Calu3 (cell line): ENCODE measurements around the gene LRBA. TPM values are rescaled to one million over a fixed set of nuclear protein-coding genes. Genes with fewer than 3 reads are reported as not detected.
A peak's percentile ranks its signal among the peaks of the same experiment; 100 is the strongest.
"Not testable (repeated sequence)": the region's sequence is repeated elsewhere in the genome, so short reads cannot be mapped to it uniquely, and the experiment has no call there.

Experiments
- BruUV-seq: library from RNA; stranded (reverse); fragments of 400-500 nt; replicated peaks from 2 replicates; lab custom pipeline; 2021; lab: Mats Ljungman, UMichigan
- CTCF ChIA-PET: fragments of 300-600 bp; sonication (Branson Sonifier 250); formaldehyde crosslinking; loops from one replicate; lab custom pipeline; 2022; ENCODE audit warnings: antibody characterized with exemption; lab: Charles Lee
- DNase-seq: peaks from one replicate; pipeline ENCODE4 v3.0.0; 2022
- H3K27ac Mint-ChIP-seq: one replicate; pipeline ENCODE4 v1.8.0; 2022; ENCODE audit warnings: mixed read lengths; ENCODE audit not compliant: unreplicated experiment
- H3K27me3 Mint-ChIP-seq: one replicate; pipeline ENCODE4 v1.8.0; 2022; ENCODE audit warnings: mixed read lengths; ENCODE audit not compliant: unreplicated experiment
- H3K36me3 Mint-ChIP-seq: one replicate; pipeline ENCODE4 v1.8.0; 2022; ENCODE audit warnings: mild to moderate bottlenecking, moderate library complexity, mixed read lengths; ENCODE audit not compliant: insufficient read depth, unreplicated experiment
- H3K4me1 Mint-ChIP-seq: one replicate; pipeline ENCODE4 v1.8.0; 2022; ENCODE audit warnings: mild to moderate bottlenecking, low read depth, mixed read lengths; ENCODE audit not compliant: unreplicated experiment
- H3K4me3 Mint-ChIP-seq: one replicate; pipeline ENCODE4 v1.8.0; 2022; ENCODE audit warnings: mild to moderate bottlenecking, low read depth, moderate library complexity, mixed read lengths; ENCODE audit not compliant: unreplicated experiment
- H3K9me3 Mint-ChIP-seq: one replicate; pipeline ENCODE4 v1.8.0; 2022; ENCODE audit warnings: low read depth, mixed read lengths; ENCODE audit not compliant: unreplicated experiment
- intact Hi-C: fragments of 100-400 bp; cut with micrococcal nuclease; formaldehyde crosslinking; loops from one replicate; pipeline ENCODE4 v1.10.0; 2022; ENCODE audit not compliant: unreplicated experiment
- total RNA-seq: library from RNA; stranded (reverse); gene quantifications from 2 replicates; pipeline ENCODE4 v1.2.3, GENCODE V29; 2022
- TF ChIP-seq, protein P1 (sequence below): fragments of 200-600 bp; IDR thresholded peaks from one replicate; pipeline ENCODE4 v1.8.0; 2022; ENCODE audit warnings: antibody characterized with exemption; ENCODE audit not compliant: unreplicated experiment

The LRBA gene
- total RNA-seq, 1 experiment from 2014 or later, result 49.0 TPM

DNA sequence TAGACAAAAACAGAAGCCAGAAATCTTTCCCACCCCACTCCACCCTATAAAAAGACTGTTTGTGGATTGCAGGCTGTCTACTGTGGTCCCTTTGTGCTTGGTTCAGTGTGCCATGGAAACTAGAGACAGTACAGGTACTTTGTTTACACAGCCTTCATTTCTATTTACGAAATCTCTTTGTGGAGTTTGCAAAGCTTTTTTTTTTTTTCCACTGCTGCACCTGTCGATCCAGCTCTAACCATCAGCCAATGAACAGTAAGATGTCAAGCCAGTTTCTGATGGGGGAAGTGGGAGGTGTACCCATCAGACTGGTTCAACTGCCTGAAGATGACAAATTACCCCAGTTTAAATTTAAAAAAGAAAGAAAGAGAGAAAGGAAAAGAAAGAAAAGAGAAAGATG lies 20.2 kb upstream of the LRBA start:
- no peaks in the 10 kb centered on the region for H3K9me3 Mint-ChIP-seq
- DNase-seq, result peak; percentile 52
- H3K4me1 Mint-ChIP-seq, result peaks cover 30% of the 10 kb centered on the region
- peaks cover 15% of the 10 kb centered on the region for H3K36me3 Mint-ChIP-seq
- H3K27me3 Mint-ChIP-seq, result no peaks in the 10 kb centered on the region
- intact Hi-C loops, result no loop called here
- peak overlapping the region; percentile 45 for H3K4me3 Mint-ChIP-seq
- peak overlapping the region; percentile 89 for H3K27ac Mint-ChIP-seq
- CTCF ChIA-PET, result interaction anchor here (0.7 kb wide), 1 partner anchor 17 kb away, joined by 9 read pairs; no protein-coding TSS in a partner anchor
- TF ChIP-seq, protein P1, sequence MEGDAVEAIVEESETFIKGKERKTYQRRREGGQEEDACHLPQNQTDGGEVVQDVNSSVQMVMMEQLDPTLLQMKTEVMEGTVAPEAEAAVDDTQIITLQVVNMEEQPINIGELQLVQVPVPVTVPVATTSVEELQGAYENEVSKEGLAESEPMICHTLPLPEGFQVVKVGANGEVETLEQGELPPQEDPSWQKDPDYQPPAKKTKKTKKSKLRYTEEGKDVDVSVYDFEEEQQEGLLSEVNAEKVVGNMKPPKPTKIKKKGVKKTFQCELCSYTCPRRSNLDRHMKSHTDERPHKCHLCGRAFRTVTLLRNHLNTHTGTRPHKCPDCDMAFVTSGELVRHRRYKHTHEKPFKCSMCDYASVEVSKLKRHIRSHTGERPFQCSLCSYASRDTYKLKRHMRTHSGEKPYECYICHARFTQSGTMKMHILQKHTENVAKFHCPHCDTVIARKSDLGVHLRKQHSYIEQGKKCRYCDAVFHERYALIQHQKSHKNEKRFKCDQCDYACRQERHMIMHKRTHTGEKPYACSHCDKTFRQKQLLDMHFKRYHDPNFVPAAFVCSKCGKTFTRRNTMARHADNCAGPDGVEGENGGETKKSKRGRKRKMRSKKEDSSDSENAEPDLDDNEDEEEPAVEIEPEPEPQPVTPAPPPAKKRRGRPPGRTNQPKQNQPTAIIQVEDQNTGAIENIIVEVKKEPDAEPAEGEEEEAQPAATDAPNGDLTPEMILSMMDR, result no peak
- no TSS peak for BruUV-seq

DNA sequence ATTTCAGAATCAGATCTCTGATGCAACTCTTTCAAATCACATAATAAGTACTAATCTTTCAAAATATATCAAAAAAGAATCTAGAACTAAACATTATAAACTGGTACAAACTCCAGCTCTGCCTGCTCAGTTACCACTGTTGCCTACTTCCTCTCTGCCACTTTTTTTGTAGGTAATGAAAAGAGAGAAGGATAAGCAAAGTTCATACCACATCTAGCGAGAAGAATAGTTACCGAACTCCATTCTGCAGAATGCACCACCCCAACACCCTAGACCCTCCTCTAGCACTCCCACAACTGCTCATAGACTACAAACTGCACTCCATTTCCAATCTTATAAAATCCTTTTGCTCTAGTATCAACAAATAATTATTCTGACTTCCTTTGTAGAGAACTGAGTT lies 19.7 kb upstream of the LRBA start:
- Mint-ChIP-seq H3K27ac (peak overlapping the region; percentile 89), H3K9me3 (no peaks in the 10 kb centered on the region), H3K36me3 (peaks cover 15% of the 10 kb centered on the region), H3K27me3 (no peaks in the 10 kb centered on the region), H3K4me3 (no peak overlapping the region), H3K4me1 (peaks cover 31% of the 10 kb centered on the region)
- DNase-seq, result no peak
- no TSS peak for BruUV-seq
- CTCF ChIA-PET, result interaction anchor here (0.7 kb wide), 1 partner anchor 16 kb away, joined by 9 read pairs; no protein-coding TSS in a partner anchor
- TF ChIP-seq, protein P1, result no peak
- intact Hi-C loops, result no loop called here

DNA sequence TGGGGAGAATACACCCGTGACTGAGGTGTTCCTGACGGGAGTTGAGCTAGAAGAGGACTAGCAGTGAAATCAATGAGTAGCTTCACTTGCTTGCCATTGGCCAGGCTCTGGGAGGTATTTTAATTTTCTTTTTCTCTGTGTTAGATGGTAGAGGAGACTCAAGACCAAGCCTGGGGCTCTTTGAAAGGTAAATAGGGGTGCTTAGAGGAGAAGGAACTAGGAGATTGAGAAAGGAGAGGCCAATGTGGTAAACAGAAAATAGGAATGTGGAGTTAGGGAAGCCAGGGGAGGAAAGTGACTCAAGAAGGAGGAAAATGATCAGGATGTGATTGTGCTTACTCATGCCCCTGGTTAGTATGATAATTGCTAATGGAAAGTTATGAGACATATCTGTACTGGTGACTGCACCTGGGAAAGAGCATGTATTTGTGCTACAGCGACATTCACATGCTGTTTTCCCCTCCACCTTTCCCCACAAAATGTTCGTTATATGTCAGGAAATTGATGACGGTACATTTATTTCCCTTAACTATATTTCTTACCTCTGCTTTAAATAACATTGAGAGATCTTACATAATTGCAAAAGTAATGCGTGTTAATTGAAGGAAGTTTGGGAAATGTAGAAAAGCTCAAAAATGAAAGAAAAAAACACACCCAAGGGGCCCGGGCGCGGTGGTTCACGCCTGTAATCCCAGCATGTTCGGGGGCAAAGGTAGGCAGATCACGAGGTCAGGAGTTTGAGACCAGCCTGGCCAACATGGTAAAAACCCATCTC lies 16.9 kb upstream of the LRBA start:
- intact Hi-C loops, result no loop called here
- peaks cover 31% of the 10 kb centered on the region for H3K4me1 Mint-ChIP-seq
- no TSS peak for BruUV-seq
- TF ChIP-seq, protein P1, result no peak
- peak overlapping the region; percentile 49 for H3K27ac Mint-ChIP-seq
- peaks cover 15% of the 10 kb centered on the region for H3K36me3 Mint-ChIP-seq
- CTCF ChIA-PET, result no interaction called here
- no peaks in the 10 kb centered on the region for H3K9me3 Mint-ChIP-seq
- H3K27me3 Mint-ChIP-seq, result no peaks in the 10 kb centered on the region
- H3K4me3 Mint-ChIP-seq, result no peak overlapping the region
- no peak for DNase-seq

DNA sequence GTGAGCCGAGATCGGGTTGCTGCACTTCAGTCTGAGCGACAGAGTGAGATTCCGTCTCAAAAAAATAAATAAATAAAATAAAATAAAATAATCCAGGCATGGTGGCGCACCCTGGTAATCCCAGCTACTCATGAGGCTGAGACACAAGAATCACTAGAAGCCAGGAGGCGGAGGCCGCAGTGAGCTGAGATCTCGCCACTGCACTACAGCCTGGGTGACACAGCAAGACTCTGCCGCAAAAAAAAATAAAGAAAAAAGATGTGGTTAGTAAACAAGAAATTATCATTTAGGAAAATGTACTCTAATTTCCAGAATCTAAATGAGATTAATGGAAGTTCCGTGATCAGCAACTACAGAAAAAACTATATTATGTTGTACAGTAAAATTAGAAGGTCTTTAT lies 14.5 kb upstream of the LRBA start:
- H3K4me1 Mint-ChIP-seq, result peaks cover 18% of the 10 kb centered on the region
- intact Hi-C loops, result no loop called here
- H3K27ac Mint-ChIP-seq, result no peak overlapping the region

DNA sequence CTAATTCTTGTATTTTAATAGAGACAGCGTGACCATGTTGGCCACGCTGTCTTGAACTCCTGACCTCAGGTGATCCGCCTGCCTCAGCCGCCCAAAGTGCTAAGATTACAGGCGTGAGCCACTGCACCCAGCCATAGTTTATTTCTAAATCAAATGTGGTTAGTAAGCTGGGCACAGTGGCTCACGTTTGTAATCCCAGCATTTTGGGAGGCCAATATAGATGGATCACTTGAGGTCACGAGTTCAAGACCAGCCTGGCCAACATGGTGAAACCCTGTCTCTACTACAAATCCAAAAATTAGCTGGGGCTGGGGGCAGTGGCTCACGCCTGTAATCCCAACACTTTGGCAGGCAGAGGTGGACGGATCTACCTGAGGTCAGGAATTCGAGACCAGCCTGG lies 13.9 kb upstream of the LRBA start:
- H3K4me3 Mint-ChIP-seq, BruUV-seq, DNase-seq, H3K27me3 Mint-ChIP-seq, H3K36me3 Mint-ChIP-seq, intact Hi-C loops, H3K9me3 Mint-ChIP-seq, H3K27ac Mint-ChIP-seq: not testable (repeated sequence)
- CTCF ChIA-PET, result interaction anchor here (0.7 kb wide), 1 partner anchor 14 kb away, joined by 3 read pairs; no protein-coding TSS in a partner anchor
- H3K4me1 Mint-ChIP-seq, result peaks cover 17% of the 10 kb centered on the region

More for the DNA sequence above, 14.5 kb upstream of the LRBA start:
- no peak for DNase-seq
- BruUV-seq, result no TSS peak
- CTCF ChIA-PET, result interaction anchor here (0.7 kb wide), 1 partner anchor 15 kb away, joined by 3 read pairs; no protein-coding TSS in a partner anchor
- no peak overlapping the region for H3K4me3 Mint-ChIP-seq
- no peaks in the 10 kb centered on the region for H3K9me3 Mint-ChIP-seq
- peaks cover 5% of the 10 kb centered on the region for H3K36me3 Mint-ChIP-seq
- H3K27me3 Mint-ChIP-seq, result no peaks in the 10 kb centered on the region
- TF ChIP-seq, protein P1, result no peak
